Renal cortex interstitium (tissue), 11 donors: ENCODE data around the gene CEP97. TPM values are rescaled to one million over a fixed set of nuclear protein-coding genes. Genes with fewer than 3 reads are reported as not detected.

Experiments used
- DNase-seq, 11 donors: peaks; one replicate each; pipeline ENCODE4 v3.0.0-alpha.2; 2013; ENCODE audit warnings: low read depth in 9 of 11, low spot score in 4 of 11; ENCODE audit errors: extremely low read depth in 1 of 11
- polyA plus RNA-seq, 3 donors: library from polyadenylated mRNA; unstranded; fragments of 120-200 nt; gene quantifications; one replicate each; pipeline ENCODE4 v1.2.1, GENCODE V29; 2013; ENCODE audit not compliant: insufficient read length in 3 of 3

The CEP97 gene
- polyA plus RNA-seq, 3 donors: 14.7 to 16.6 (median 14.8) TPM

- DNase-seq: no peak
Observed at GRCh38 chr3:101806491-101806890, 82.1 kb downstream of the CEP97 start.

- no peak for DNase-seq
Observed at GRCh38 chr3:101807888-101808287, 83.5 kb downstream of the CEP97 start.

- DNase-seq: peak in 1 of 11 donors; percentile 37
Observed at GRCh38 chr3:101809178-101810021, 85.0 kb downstream of the CEP97 start.

DNA sequence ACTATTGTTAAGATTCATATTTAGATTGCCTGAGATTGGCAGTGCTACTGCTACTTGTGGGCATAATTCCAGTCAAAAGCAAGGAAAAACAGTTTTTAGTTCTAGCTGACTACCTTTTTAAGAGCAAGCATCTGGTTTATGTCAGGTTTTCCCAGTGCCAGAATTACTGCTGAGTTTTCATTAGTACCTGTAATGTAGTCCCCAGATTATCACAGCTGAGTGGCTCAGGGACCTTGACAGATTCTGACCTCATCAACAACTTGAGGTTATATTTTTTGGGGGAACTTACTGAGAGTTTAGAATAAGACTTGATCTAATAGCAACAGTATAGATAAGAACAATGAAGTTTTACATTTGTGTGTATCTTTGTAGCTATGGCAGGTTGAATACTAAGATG lies 85.6 kb downstream of the CEP97 start:
- DNase-seq: no peak

DNA sequence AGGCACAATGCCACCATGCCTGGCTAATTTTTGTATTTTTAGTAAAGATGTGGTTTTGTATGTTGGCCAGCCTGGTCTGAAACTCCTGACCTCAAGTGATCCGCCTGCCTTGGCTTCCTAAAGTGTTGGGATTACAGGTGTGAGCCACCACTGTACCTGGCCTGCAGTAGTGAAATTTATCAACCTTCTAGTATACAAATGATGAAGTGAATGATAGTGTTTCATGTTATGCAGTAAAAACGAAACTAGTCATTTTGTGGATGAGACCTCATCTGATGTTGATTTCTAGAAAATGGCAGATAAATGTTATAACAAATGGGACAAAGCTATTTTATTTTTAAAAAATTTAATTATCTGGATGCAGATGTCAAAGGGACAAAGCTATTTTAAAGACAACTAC lies 87.5 kb downstream of the CEP97 start:
- DNase-seq: no peak

- DNase-seq: no peak
Observed at GRCh38 chr3:101812895-101813294, 88.5 kb downstream of the CEP97 start.

GRCh38 chr3:101813817-101814440 lies 89.5 kb downstream of the CEP97 start:
- DNase-seq: no peak

- no peak for DNase-seq
Observed at GRCh38 chr3:101814835-101815234, 90.4 kb downstream of the CEP97 start.

DNA sequence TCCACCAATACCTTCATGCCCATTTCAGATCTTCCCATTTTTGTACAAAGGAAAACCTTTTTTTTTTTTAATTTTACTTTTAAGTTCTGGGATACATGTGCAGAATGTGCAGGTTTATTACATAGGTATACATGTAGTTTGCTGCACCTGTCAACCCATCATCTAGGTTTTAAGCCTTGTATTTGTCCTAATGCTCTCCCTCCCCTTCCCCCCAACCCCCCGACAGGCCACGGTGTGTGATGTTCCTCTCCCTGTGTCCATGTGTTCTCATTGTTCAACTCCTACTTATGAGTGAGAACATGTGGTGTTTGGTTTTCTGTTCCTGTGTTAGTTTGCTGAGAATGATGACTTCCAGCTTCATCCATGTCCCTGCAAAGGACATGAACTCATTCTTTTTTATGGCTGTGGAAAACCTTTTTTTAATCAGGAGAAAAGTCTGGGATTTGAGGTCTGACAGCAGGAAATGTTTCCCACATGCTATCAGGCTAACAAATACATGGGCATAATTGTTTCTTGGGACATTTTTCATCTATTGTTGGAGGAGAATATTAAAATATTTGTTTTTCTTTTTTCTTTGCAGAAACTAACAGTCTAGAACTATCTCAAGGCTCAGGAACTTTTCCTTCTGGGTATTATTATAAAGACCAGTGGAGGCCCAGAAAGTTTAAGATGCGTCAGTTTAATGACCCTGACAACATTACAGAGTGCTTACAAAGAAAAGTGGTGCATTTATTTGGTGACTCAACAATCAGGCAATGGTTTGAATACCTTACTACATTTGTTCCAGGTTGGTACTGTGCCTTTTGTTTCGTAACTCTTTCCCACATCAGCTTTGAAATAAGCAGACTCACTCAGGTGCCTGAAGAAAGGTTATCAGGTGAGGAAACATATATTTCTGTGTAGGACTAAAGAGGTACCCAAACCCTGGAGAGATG lies 92.1 kb downstream of the CEP97 start:
- DNase-seq: peak in 1 of 11 donors; percentile 43

GRCh38 chr3:101817992-101818391 lies 93.6 kb downstream of the CEP97 start:
- no peak for DNase-seq

GRCh38 chr3:101819649-101820206 lies 95.3 kb downstream of the CEP97 start:
- DNase-seq: no peak

Other genes starting within 250 kb of the CEP97 start
- 10 to 100 TPM; 59.9 to 91.6 (median 74.3) TPM for gene SENP7, start 211.4 kb upstream of the CEP97 start, polyA plus RNA-seq
- gene TRMT10C, start 162.7 kb upstream of the CEP97 start, polyA plus RNA-seq: 10 to 100 TPM; 30.3 to 39.4 (median 32.7) TPM
- 100 to 1,000 TPM; 197 to 242 (median 212) TPM for gene PCNP, start 150.4 kb upstream of the CEP97 start, polyA plus RNA-seq
- gene ZBTB11, start 47.5 kb upstream of the CEP97 start, polyA plus RNA-seq: 10 to 100 TPM; 20.5 to 24.0 (median 22.7) TPM
- gene RPL24, start 37.9 kb upstream of the CEP97 start, polyA plus RNA-seq: 1,000 to 10,000 TPM; 1,426 to 1,723 (median 1,604) TPM
- gene NXPE3, start 54.6 kb downstream of the CEP97 start, polyA plus RNA-seq: 1 to 10 TPM; 5.4 to 9.1 (median 6.7) TPM
- 10 to 100 TPM in 2 of 3 donors, 1 to 10 TPM in 1; 6.2 to 18.6 (median 15.9) TPM for gene NFKBIZ, start 124.9 kb downstream of the CEP97 start, polyA plus RNA-seq